Neutrophil (primary cell): ENCODE measurements around the gene QRICH1.

Experiments
- H3K27ac ChIP-seq: fragments of 200-600 bp; sonication (generic); 2 replicates; pipeline ENCODE4 v1.5.1; 2016; ENCODE audit warnings: mild to moderate bottlenecking, moderate library complexity
- H3K27me3 ChIP-seq: fragments of 200-600 bp; sonication (generic); 2 replicates; pipeline ENCODE4 v1.6.0; 2016; ENCODE audit warnings: mild to moderate bottlenecking
- H3K36me3 ChIP-seq: fragments of 200-600 bp; sonication (generic); 2 replicates; pipeline ENCODE4 v1.5.1; 2017
- H3K4me1 ChIP-seq, 2 experiments: fragments of 200-600 bp in 1 of 2; sonication (generic) in 1 of 2; 1 replicate in 1 of 2; 2 replicates in 1 of 2; pipeline versions ENCODE4 v1.5.1 to v1.6.1; 2013 to 2016; ENCODE audit warnings: low read depth in 1 of 2, low read length in 1 of 2, mild to moderate bottlenecking in 1 of 2, moderate library complexity in 1 of 2; ENCODE audit not compliant: control insufficient read depth in 1 of 2, insufficient read depth in 1 of 2
- H3K4me3 ChIP-seq, 2 experiments: fragments of 200-600 bp in 1 of 2; sonication (generic) in 1 of 2; 1 replicate in 1 of 2; 2 replicates in 1 of 2; pipeline ENCODE4 v1.5.1; 2013 to 2016; ENCODE audit warnings: low read depth in 1 of 2, low read length in 1 of 2, mild to moderate bottlenecking in 1 of 2, moderate library complexity in 1 of 2
- H3K9me3 ChIP-seq: fragments of 200-600 bp; sonication (generic); 2 replicates; pipeline ENCODE4 v1.5.1; 2016
- TF ChIP-seq, protein P1 (sequence below): fragments of 200-600 bp; sonication (generic); IDR thresholded peaks from 2 replicates; pipeline ENCODE4 v1.5.1; 2016; ENCODE audit warnings: antibody characterized with exemption

Gene QRICH1

DNA sequence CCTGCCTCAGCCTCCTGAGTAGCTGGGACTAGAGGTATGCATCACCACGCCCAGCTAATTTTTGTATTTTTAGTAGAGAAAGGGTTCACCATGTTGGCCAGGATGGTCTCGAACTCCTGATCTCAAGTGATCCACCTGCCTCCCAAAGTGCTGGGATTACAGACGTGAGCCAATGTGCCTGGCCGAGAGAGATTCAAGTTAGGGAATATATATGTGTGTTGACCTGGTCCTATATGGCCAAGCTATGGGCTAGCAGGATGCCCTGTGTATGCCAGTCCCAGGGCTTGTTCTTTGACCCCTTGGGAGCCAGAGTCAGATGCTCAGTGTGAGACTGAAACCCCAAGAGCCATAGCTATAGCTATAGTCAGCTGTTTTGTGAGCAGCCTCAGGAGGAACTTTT lies 70.1 kb downstream of the QRICH1 start:
- TF ChIP-seq, protein P1, sequence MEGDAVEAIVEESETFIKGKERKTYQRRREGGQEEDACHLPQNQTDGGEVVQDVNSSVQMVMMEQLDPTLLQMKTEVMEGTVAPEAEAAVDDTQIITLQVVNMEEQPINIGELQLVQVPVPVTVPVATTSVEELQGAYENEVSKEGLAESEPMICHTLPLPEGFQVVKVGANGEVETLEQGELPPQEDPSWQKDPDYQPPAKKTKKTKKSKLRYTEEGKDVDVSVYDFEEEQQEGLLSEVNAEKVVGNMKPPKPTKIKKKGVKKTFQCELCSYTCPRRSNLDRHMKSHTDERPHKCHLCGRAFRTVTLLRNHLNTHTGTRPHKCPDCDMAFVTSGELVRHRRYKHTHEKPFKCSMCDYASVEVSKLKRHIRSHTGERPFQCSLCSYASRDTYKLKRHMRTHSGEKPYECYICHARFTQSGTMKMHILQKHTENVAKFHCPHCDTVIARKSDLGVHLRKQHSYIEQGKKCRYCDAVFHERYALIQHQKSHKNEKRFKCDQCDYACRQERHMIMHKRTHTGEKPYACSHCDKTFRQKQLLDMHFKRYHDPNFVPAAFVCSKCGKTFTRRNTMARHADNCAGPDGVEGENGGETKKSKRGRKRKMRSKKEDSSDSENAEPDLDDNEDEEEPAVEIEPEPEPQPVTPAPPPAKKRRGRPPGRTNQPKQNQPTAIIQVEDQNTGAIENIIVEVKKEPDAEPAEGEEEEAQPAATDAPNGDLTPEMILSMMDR, result no peak
- H3K4me1 ChIP-seq, result peaks cover 37 to 41% of the 10 kb centered on the region in 2 experiments
- H3K9me3 ChIP-seq, result no peaks in the 10 kb centered on the region
- peak overlapping the region; percentile 25 for H3K27ac ChIP-seq
- no peaks in the 10 kb centered on the region for H3K27me3 ChIP-seq
- H3K4me3 ChIP-seq, result no peak overlapping the region
- H3K36me3 ChIP-seq, result peaks cover 36% of the 10 kb centered on the region

DNA sequence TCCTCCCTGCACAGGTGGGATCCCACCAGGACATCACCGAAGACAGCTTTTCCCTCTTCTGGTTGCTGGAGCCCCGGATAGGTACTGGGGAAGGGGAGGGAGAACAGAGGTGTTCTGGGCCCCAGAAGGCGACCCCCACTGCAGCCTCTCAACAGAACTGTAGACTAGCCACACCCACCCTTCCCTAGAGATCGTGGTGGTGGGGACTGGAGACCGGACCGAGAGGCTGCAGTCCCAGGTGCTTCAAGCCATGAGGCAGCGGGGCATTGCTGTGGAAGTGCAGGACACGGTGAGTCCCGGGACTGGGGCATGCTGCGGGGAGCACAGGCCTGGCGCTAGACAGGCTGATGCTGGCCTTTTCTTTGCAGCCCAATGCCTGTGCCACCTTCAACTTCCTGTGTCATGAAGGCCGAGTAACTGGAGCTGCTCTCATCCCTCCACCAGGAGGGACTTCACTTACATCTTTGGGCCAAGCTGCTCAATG lies 71.1 kb downstream of the QRICH1 start:
- Histone ChIP-seq H3K4me1 (peaks cover 36 to 41% of the 10 kb centered on the region in 2 experiments), H3K27me3 (no peaks in the 10 kb centered on the region)

DNA sequence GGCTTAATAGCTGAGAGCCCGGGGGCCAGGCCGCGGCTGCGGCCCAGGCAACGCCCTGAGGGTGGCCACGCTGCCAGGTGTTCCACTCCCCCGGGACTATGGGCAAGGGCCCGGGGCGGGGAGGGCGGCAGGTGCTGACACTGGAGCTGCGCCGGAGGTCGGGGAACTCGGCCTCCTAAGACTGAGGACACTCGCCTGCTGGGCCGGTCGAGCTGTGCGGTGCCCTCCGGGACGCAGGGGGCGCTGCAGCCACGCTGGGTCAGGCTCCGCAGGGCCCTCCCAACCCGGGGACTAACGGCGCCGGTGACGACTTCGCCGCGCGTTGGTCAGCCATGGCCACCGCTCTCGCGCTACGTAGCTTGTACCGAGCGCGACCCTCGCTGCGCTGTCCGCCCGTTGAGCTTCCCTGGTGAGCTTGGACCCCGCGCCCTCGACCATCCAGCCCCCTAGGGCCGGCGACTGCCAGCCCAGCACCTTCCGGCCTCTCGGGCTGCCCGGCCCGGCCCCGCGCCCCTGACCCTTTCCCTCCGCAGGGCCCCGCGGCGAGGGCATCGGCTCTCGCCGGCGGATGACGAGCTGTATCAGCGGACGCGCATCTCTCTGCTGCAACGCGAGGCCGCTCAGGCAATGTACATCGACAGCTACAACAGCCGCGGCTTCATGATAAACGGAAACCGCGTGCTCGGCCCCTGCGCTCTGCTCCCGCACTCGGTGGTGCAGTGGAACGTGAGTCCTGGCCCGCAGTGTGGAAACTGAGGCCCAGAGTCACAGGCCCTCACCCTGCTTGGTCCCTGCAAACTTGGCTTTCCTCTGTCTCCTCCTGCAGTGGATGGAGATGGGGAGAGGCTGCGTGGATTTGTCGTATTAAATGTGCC lies 71.8 kb downstream of the QRICH1 start, which contains the start of gene NDUFAF3:
TSS of gene NDUFAF3 (plus strand) at position 309 of the 875 bp plus-strand sequence. CDS start at position 333, 24 bp downstream.
- H3K9me3 ChIP-seq, result no peaks in the 10 kb centered on the region
- peaks cover 36% of the 10 kb centered on the region for H3K36me3 ChIP-seq
- TF ChIP-seq, protein P1, result peak; percentile 98
- peaks cover 43 to 48% of the 10 kb centered on the region in 2 experiments for H3K4me1 ChIP-seq
- H3K4me3 ChIP-seq, result peak within 1 kb of the TSS; percentile 95 to 99
- H3K27me3 ChIP-seq, result no peaks in the 10 kb centered on the region
- peak within 1 kb of the TSS; percentile 99 for H3K27ac ChIP-seq

More for the DNA sequence above, 71.1 kb downstream of the QRICH1 start:
- Histone ChIP-seq H3K27ac (peak overlapping the region; percentile 99), H3K36me3 (peaks cover 36% of the 10 kb centered on the region), H3K4me3 (peak overlapping the region; percentile 95 to 99), H3K9me3 (no peaks in the 10 kb centered on the region)
- TF ChIP-seq, protein P1, result no peak

DNA sequence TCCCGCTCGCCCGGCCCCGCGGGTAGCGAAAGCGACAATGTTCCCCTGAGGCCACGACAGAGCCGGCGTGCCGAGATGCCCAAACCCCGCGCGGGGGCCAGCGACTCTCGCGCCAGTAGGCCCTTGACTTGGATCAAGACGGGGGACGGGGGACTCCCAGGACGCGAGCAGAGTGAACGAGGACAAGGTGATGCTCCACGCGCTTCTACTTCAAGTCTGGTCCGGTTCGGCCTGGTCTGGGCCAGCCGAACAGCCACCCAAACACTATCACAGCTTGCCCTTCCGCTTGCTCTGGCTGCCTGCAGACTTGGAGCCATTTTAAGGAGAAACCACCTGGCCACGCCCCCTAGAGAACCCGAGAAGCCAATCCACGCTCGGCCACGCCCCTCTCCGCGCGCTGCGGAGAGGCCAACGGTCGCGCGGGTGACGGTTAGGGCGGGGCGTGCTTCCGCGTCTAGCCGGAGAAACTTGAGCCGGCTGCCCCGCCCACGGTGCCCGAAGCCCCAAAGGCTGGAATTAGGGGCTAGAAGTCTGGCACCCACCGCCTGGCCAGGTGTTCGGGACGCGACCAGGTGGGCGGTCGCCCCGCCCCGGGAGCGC lies 72.6 kb downstream of the QRICH1 start:
- H3K4me3 ChIP-seq, result peak overlapping the region; percentile 95 to 99

More for the DNA sequence above, 72.6 kb downstream of the QRICH1 start:
- H3K9me3 ChIP-seq, result no peaks in the 10 kb centered on the region
- peak overlapping the region; percentile 99 for H3K27ac ChIP-seq
- H3K4me1 ChIP-seq, result peaks cover 48 to 52% of the 10 kb centered on the region in 2 experiments
- TF ChIP-seq, protein P1, result no peak
- H3K27me3 ChIP-seq, result no peaks in the 10 kb centered on the region
- H3K36me3 ChIP-seq, result peaks cover 31% of the 10 kb centered on the region
